ENCODE data around the gene GPR146. TPM values are rescaled to one million over a fixed set of nuclear protein-coding genes. Genes with fewer than 3 reads are reported as not detected.
A peak's percentile ranks its signal among the peaks of the same experiment; 100 is the strongest.

GPR146 gene
- total and polyA plus RNA-seq, 7 donors = 5.0 to 14.0 (median 9.4) TPM

DNA sequence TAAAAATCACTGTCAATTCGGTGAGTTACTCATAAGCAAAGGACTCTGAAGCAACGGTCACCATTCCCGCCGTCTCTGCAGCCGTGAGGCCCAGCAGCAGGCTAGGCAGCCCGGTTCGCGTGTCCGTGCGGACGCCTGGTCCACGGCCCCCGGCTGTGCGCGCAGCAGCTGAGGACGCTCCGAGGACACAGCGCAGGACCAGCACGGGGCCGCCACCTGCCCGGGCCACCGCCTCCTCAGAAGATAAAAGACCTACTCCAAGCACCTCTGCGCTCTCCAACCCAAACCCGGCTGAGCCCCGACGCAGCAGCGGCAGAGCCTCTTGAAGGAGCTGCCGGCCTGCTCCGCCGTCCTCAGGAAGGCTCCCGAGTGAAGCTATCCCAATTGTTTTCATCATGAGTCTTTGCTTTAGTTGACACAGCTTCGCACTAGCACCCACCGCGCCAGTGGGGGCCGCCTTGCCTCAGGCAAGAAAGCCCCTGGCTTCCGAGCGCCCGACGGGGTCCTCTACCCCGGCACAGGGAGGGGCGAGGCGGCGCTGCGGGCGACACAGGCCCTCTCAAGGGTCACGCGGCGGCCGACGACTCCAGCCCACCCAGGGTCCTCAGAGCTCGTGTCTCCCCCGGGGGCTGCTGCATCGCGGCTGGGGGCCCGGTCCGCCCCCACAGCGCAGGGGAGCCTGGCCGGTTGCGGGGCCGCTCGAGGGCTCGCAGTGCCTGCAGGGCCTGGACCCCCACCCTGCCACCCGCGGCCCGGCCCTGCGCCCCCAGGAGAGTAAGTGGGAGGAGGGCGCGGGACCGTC is 16.9 kb upstream of the GPR146 start:
- Histone ChIP-seq H3K4me3 (peak overlapping the region; percentile 73), H3K36me3 (ENCODE audit: insufficient read depth in 1 of 2, low read depth in 1 of 2) (no peaks in the 10 kb centered on the region), H3K9me3 (no peaks in the 10 kb centered on the region), H3K27me3 (ENCODE audit: insufficient read depth in 3 of 3, low read length in 2 of 3) (no peaks in the 10 kb centered on the region), H3K27ac (peak overlapping the region; percentile 81), H3K4me1 (peaks cover 32% of the 10 kb centered on the region)
- DNase-seq (peak; percentile 32 to 56), ATAC-seq (no peak)
- 22 to 38% (median 30%) methylated on average over 48 to 69 of the region's 69 CpGs for WGBS, 3 donors
- intact Hi-C loops (cut with DNase I) = loop anchor here in 1 of 2 donors (2.0 kb wide), 1 partner anchor 17 kb away; the partner anchor contains the start of gene GPR146
- TF ChIP-seq, protein P1, sequence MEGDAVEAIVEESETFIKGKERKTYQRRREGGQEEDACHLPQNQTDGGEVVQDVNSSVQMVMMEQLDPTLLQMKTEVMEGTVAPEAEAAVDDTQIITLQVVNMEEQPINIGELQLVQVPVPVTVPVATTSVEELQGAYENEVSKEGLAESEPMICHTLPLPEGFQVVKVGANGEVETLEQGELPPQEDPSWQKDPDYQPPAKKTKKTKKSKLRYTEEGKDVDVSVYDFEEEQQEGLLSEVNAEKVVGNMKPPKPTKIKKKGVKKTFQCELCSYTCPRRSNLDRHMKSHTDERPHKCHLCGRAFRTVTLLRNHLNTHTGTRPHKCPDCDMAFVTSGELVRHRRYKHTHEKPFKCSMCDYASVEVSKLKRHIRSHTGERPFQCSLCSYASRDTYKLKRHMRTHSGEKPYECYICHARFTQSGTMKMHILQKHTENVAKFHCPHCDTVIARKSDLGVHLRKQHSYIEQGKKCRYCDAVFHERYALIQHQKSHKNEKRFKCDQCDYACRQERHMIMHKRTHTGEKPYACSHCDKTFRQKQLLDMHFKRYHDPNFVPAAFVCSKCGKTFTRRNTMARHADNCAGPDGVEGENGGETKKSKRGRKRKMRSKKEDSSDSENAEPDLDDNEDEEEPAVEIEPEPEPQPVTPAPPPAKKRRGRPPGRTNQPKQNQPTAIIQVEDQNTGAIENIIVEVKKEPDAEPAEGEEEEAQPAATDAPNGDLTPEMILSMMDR (IDR thresholded peaks at IDR 0.05) = no peak

DNA sequence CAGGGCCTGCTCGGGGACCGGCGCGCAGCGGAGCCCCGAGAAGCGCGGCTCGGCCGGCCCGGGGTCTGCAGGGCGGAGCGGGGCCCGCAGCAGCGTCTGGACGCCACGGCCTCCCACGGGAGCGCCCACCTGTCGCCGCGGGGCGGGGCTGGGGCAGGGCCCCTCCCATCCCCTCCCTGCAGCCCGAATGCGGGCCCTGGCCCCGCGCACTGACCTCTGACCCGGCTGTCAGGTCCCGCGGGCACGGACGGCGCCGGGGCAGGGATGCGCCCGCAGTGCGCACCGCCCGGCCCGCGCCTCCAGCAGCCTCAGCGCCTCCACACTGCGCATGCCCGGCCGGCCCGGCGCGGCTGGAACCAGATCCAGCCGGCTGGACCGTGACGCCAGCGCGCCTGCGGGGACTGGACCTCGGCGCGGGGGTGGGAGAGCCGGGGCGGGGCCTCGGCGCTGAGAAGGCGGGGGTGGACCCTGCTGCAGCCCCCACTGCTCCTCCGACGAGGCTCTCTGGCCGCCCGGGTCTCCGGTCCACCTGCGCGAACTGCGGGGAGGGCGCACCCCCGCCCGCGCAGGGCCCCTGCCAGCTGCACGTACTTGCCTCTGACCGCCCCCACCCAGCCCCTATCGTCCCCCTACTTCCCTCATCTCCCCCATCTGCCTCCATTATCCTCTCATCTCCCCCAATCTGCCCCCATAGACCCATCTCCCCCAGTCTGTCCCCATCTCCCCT is 16.1 kb upstream of the GPR146 start:
- DNase-seq = peak; percentile 93 to 96
- Histone ChIP-seq H3K9me3 (no peaks in the 10 kb centered on the region), H3K4me3 (peak overlapping the region; percentile 73), H3K36me3 (ENCODE audit: insufficient read depth in 1 of 2, low read depth in 1 of 2) (no peaks in the 10 kb centered on the region), H3K27me3 (ENCODE audit: insufficient read depth in 3 of 3, low read length in 2 of 3) (no peaks in the 10 kb centered on the region), H3K4me1 (peaks cover 32% of the 10 kb centered on the region), H3K27ac (peak overlapping the region; percentile 81)
- TF ChIP-seq, protein P1 (IDR thresholded peaks at IDR 0.05) = no peak
- WGBS, 3 donors = 0 to 1% (median 0%) methylated on average over 28 to 77 of the region's 77 CpGs
- peak; percentile 92 to 95 (median 94) for ATAC-seq
- intact Hi-C loops (cut with DNase I) = loop anchor here in 1 of 2 donors (2.0 kb wide), 1 partner anchor 17 kb away; the partner anchor contains the start of gene GPR146

DNA sequence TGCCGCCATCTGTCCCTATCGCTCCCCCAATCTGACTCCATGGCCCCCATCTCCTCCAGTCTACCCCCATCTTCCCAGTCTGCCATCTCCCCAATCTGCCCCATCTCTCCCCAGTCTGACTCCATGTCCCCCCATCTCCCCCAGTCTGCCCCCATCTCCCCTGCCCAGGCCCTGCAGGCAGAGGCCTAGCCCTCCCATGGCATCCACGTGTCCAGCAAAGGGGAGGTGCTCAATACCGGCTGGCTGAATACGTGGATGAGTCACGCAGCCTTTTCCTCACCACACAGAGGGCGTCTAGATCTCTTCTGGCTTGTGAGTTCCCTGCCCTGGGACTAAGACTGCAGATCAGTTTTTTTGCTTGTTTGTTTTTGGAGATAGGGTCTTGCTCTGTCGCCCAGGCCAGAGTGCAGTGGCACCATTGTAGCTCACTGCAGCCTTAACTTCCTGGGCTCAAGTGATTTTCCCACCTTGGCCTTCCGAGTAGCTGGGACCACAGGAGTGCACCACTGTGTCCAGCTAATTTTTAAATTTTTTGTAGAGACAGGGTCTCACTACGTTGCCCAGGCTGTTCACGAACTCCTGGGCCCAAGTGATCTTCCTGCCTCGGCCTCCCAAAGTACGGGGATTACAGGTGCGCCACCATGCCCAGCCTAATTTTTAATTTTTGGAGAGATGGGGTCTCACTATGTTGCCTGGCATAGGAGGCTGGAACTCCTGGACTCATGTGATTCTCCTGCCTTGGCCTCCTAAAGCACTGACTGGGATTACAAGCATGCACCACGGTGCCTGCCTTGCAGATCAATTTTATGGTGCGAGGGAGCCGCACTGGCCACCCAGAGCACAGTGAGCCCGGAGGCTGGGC is 15.3 kb upstream of the GPR146 start:
- 53 to 59% (median 58%) methylated on average over 18 of the region's 18 CpGs for WGBS, 3 donors
- no peaks in the 10 kb centered on the region for H3K36me3 ChIP-seq (ENCODE audit: insufficient read depth in 1 of 2, low read depth in 1 of 2)
- peak overlapping the region; percentile 73 for H3K4me3 ChIP-seq
- peak; percentile 91 to 95 (median 92) for ATAC-seq
- intact Hi-C loops (cut with DNase I) = loop anchor here in 1 of 2 donors (2.0 kb wide), 1 partner anchor 16 kb away; the partner anchor contains the start of gene GPR146
- peaks cover 29% of the 10 kb centered on the region for H3K4me1 ChIP-seq
- no peaks in the 10 kb centered on the region for H3K27me3 ChIP-seq (ENCODE audit: insufficient read depth in 3 of 3, low read length in 2 of 3)
- peak; percentile 84 to 89 for DNase-seq
- TF ChIP-seq, protein P1 (IDR thresholded peaks at IDR 0.05) = no peak
- H3K9me3 ChIP-seq = no peaks in the 10 kb centered on the region
- peak overlapping the region; percentile 81 for H3K27ac ChIP-seq

DNA sequence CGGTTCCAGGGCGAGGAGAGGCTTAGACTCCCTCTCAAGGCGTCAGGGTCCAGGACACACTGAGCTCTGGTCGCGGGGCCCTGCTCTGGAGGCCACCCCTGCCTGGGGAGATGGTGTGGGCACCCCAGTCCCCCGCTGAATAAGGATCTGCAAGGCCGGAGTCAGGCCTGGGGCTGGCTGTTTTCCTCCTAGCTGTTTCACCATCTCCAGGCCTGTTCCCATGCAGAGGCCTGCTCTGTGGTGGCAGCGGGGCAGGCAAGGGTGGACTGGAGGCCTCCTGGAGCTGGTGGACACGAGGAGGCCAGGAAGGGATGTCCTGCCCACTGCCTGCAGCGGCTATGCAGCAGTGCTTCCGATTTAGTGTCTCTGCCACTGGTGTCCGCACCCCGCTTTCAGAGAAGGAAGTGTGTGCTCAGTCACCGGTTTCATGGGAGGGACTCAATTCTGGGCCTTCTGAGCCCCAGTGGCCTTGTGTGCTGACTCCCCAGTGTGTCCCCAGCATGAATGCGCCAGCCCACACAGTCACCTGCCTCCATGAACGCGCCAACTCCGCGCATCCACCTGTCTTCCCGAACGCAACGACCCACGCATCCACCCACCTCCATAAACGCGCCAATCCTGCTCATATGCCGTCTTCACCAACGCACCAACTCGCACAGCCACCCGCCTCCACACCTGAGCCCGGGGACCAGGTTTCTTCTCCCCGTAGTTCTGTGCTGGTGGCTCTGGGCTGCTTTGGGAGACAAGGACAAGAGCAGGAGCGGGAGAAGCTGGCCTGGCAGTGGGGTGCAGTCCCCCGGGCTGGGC is 14.5 kb upstream of the GPR146 start:
- Histone ChIP-seq H3K36me3 (ENCODE audit: insufficient read depth in 1 of 2, low read depth in 1 of 2) (no peaks in the 10 kb centered on the region), H3K27ac (peak overlapping the region; percentile 81), H3K4me3 (no peak overlapping the region), H3K27me3 (ENCODE audit: insufficient read depth in 3 of 3, low read length in 2 of 3) (no peaks in the 10 kb centered on the region), H3K4me1 (peaks cover 21% of the 10 kb centered on the region), H3K9me3 (no peaks in the 10 kb centered on the region)
- TF ChIP-seq, protein P1 (IDR thresholded peaks at IDR 0.05) = no peak
- intact Hi-C loops (cut with DNase I) = loop anchor here in 1 of 2 donors (2.0 kb wide), 1 partner anchor 15 kb away; the partner anchor contains the start of gene GPR146
- WGBS, 3 donors = 87 to 95% (median 92%) methylated on average over 28 to 33 of the region's 33 CpGs
- ATAC-seq (no peak), DNase-seq (peak in 1 of 2 donors; percentile 50)

Data from psoas muscle (tissue), 8 donors.